LNCaP clone FGC (cell line): ENCODE measurements around the gene DMAC2L.
"Not testable (repeated sequence)": the region's sequence is repeated elsewhere in the genome, so short reads cannot be mapped to it uniquely, and the experiment has no call there.

Experiments
- DNase-seq: peaks from one replicate; pipeline ENCODE4 v3.0.0-alpha.2; 2011; ENCODE audit warnings: low read depth
- H3K4me3 ChIP-seq: 2 replicates; pipeline ENCODE4 v1.5.1; 2011; ENCODE audit warnings: mild to moderate bottlenecking, low read depth, low read length, control low read depth
- TF ChIP-seq, protein P1 (sequence below): IDR thresholded peaks from 2 replicates; pipeline ENCODE4 v1.5.1; 2012; ENCODE audit warnings: mild to moderate bottlenecking; ENCODE audit not compliant: control insufficient read depth, insufficient read depth; ENCODE audit errors: extremely low read depth

The DMAC2L gene

GRCh38 chr14:50352584-50352983 lies 40.5 kb downstream of the DMAC2L start:
- H3K4me3 ChIP-seq: no peak overlapping the region
- TF ChIP-seq, protein P1, sequence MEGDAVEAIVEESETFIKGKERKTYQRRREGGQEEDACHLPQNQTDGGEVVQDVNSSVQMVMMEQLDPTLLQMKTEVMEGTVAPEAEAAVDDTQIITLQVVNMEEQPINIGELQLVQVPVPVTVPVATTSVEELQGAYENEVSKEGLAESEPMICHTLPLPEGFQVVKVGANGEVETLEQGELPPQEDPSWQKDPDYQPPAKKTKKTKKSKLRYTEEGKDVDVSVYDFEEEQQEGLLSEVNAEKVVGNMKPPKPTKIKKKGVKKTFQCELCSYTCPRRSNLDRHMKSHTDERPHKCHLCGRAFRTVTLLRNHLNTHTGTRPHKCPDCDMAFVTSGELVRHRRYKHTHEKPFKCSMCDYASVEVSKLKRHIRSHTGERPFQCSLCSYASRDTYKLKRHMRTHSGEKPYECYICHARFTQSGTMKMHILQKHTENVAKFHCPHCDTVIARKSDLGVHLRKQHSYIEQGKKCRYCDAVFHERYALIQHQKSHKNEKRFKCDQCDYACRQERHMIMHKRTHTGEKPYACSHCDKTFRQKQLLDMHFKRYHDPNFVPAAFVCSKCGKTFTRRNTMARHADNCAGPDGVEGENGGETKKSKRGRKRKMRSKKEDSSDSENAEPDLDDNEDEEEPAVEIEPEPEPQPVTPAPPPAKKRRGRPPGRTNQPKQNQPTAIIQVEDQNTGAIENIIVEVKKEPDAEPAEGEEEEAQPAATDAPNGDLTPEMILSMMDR: no peak
- DNase-seq: no peak

DNA sequence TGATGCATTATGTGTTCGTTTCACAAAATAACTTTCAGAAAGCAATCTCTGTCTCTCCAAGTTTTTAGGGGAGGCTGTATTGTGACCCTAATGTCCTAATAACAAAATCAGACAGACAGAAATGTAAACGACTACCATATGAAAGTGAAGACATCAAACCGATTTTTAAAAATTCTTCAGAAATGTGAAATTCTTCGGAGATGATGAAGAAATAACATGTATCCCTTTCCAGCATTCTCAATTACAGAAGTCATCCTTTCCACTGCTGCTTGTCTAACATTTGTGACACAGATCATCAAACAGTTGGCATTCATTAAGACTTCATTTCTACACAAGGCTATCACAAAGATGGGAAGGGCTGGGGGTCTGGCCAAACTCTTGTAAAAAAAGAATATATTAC lies 41.0 kb downstream of the DMAC2L start:
- DNase-seq: no peak
- TF ChIP-seq, protein P1: no peak
- H3K4me3 ChIP-seq: no peak overlapping the region

DNA sequence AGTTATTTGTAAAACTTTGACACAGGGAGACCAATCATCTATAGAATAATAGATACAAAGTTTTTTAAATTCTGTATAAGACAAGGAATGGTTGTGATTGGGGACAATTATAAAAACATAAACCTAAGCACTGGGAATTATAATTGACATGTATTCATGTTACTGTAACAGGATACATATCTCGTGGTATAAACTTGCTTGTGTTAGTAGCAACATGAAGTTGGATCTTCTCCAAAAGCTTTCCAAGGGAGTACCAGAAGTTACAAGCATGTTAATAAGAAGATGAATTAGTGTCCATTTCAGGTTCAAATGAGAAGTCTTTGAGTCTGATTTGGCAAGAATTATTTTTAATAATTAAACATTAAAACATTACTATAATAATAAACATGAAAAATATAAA lies 42.4 kb downstream of the DMAC2L start:
- DNase-seq: no peak
- H3K4me3 ChIP-seq: no peak overlapping the region
- TF ChIP-seq, protein P1: no peak

GRCh38 chr14:50355692-50356091 lies 43.6 kb downstream of the DMAC2L start:
- TF ChIP-seq, protein P1: no peak
- no peak for DNase-seq
- no peak overlapping the region for H3K4me3 ChIP-seq

GRCh38 chr14:50356283-50356682 lies 44.2 kb downstream of the DMAC2L start:
- not testable (repeated sequence) for DNase-seq

DNA sequence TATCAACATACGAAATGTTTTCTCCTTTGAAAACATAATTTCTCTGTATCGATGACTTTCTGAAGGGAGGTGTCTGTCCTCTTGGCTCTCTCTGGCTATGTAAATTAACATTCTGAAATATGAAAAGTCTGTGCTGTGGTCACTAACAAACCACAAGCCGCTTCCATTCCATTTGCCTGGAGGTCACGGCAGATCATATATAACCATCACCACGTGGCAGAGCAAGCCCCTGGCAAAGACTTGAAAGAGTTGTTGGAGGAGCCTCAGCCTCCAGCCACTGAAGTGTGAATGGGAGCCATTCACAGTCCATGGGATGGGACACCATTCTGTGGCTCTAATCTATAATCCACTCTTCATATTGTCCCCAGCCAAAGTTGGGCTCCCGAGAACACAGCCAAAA lies 45.0 kb downstream of the DMAC2L start:
- TF ChIP-seq, protein P1: no peak
- no peak overlapping the region for H3K4me3 ChIP-seq
- no peak for DNase-seq

More at GRCh38 chr14:50356283-50356682, 44.2 kb downstream of the DMAC2L start:
- not testable (repeated sequence) for H3K4me3 ChIP-seq

DNA sequence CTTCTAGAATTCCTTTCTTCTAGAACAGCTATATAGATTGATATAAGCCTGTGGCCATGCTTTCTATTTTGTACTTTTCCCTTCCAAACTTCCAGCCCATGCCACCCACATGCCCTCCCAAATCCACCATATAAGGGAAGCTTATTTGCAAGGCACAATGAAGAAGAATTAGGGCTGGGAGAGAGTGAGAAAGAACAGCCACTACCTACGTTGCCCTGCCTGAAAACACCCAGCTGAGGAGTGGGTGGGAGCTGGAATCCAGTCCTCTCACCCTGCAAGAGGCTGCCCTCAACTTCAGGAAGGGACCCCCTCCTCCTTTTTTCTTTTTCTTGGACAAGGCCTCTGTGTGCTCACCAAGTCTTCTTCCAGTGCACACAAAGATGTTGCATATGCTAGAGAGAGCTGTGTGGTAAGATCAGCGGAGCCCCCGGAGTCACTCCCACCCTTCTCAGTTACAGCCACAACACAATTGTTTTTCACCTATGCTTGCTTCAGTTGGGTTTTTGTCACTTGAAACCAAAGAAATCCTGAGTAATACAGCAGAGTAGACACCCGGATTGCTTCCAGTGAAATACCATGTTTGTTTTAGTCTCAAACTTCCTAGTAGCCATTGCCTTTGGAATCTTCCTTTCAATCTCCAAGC lies 45.8 kb downstream of the DMAC2L start:
- DNase-seq: no peak
- TF ChIP-seq, protein P1: no peak
- no peak overlapping the region for H3K4me3 ChIP-seq
